Dedifferentiated amniotic fluid mesenchymal stem cell (primary cell): ENCODE measurements around the gene SPOCK1.

Experiments
- DNase-seq: peaks from one replicate; pipeline ENCODE4 v3.0.0-alpha.2; 2016; ENCODE audit errors: extremely low spot score

SPOCK1 gene

GRCh38 chr5:137365126-137365865 is 133.8 kb downstream of the SPOCK1 start:
- no peak for DNase-seq

- DNase-seq = no peak
Observed at GRCh38 chr5:137361280-137361679, 137.8 kb downstream of the SPOCK1 start.

- no peak for DNase-seq
Observed at GRCh38 chr5:137360607-137361006, 138.5 kb downstream of the SPOCK1 start.

- DNase-seq = no peak
Observed at GRCh38 chr5:137359941-137360340, 139.2 kb downstream of the SPOCK1 start.

GRCh38 chr5:137357436-137357835 is 141.7 kb downstream of the SPOCK1 start:
- DNase-seq = no peak

- DNase-seq = no peak
Observed at GRCh38 chr5:137356127-137356526, 143.0 kb downstream of the SPOCK1 start.

- no peak for DNase-seq
Observed at GRCh38 chr5:137355708-137356107, 143.4 kb downstream of the SPOCK1 start.

- DNase-seq = no peak
Observed at GRCh38 chr5:137352095-137352494, 147.0 kb downstream of the SPOCK1 start.

- no peak for DNase-seq
Observed at GRCh38 chr5:137350791-137351190, 148.3 kb downstream of the SPOCK1 start.

GRCh38 chr5:137348759-137349158 is 150.4 kb downstream of the SPOCK1 start:
- no peak for DNase-seq

GRCh38 chr5:137347865-137348264 is 151.3 kb downstream of the SPOCK1 start:
- no peak for DNase-seq

- DNase-seq = no peak
Observed at GRCh38 chr5:137346281-137346680, 152.8 kb downstream of the SPOCK1 start.

GRCh38 chr5:137345396-137345795 is 153.7 kb downstream of the SPOCK1 start:
- no peak for DNase-seq

GRCh38 chr5:137344723-137345322 is 154.3 kb downstream of the SPOCK1 start:
- DNase-seq = peak; percentile 63

GRCh38 chr5:137344021-137344420 is 155.1 kb downstream of the SPOCK1 start:
- DNase-seq = no peak

GRCh38 chr5:137342764-137343163 is 156.4 kb downstream of the SPOCK1 start:
- DNase-seq = no peak

- no peak for DNase-seq
Observed at GRCh38 chr5:137341831-137342230, 157.3 kb downstream of the SPOCK1 start.

- no peak for DNase-seq
Observed at GRCh38 chr5:137340881-137341280, 158.2 kb downstream of the SPOCK1 start.

- no peak for DNase-seq
Observed at GRCh38 chr5:137336565-137337120, 162.5 kb downstream of the SPOCK1 start.

GRCh38 chr5:137336161-137336560 is 163.0 kb downstream of the SPOCK1 start:
- DNase-seq = no peak

- no peak for DNase-seq
Observed at GRCh38 chr5:137335493-137335892, 163.6 kb downstream of the SPOCK1 start.

- no peak for DNase-seq
Observed at GRCh38 chr5:137333928-137334327, 165.2 kb downstream of the SPOCK1 start.

- no peak for DNase-seq
Observed at GRCh38 chr5:137333475-137333874, 165.7 kb downstream of the SPOCK1 start.
